Esophagus squamous epithelium (tissue), 4 donors: ENCODE results near the gene CRELD2.
A peak's percentile ranks its signal among the peaks of the same experiment; 100 is the strongest.

Source experiments
- POLR2A ChIP-seq, 4 donors: fragments of 450-650 bp; IDR thresholded peaks; one replicate each; pipeline ENCODE4 v1.6.1; 2017; ENCODE audit warnings: antibody characterized with exemption in 4 of 4, mild to moderate bottlenecking in 4 of 4, moderate library complexity in 3 of 4
- TF ChIP-seq, protein P1 (sequence below), 6 experiments: fragments of 450-650 bp in 4 of 6; fragments of 200-600 bp in 2 of 6; sonication (generic) in 2 of 6; IDR thresholded peaks; one replicate each; pipeline ENCODE4 v1.5.1; 2016 to 2019; ENCODE audit warnings: antibody characterized with exemption in 6 of 6, mild to moderate bottlenecking in 4 of 6, moderate library complexity in 4 of 6

- TF ChIP-seq, protein P1, sequence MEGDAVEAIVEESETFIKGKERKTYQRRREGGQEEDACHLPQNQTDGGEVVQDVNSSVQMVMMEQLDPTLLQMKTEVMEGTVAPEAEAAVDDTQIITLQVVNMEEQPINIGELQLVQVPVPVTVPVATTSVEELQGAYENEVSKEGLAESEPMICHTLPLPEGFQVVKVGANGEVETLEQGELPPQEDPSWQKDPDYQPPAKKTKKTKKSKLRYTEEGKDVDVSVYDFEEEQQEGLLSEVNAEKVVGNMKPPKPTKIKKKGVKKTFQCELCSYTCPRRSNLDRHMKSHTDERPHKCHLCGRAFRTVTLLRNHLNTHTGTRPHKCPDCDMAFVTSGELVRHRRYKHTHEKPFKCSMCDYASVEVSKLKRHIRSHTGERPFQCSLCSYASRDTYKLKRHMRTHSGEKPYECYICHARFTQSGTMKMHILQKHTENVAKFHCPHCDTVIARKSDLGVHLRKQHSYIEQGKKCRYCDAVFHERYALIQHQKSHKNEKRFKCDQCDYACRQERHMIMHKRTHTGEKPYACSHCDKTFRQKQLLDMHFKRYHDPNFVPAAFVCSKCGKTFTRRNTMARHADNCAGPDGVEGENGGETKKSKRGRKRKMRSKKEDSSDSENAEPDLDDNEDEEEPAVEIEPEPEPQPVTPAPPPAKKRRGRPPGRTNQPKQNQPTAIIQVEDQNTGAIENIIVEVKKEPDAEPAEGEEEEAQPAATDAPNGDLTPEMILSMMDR (IDR thresholded peaks at IDR 0.05): no peak
- peak in 1 of 4 donors; percentile 19 for TF ChIP-seq POLR2A (IDR thresholded peaks at IDR 0.05)
Measured at GRCh38 chr22:49948116-49948957, 29.9 kb downstream of the CRELD2 start.
